Large intestine (tissue), 3 donors: Measurements from ENCODE around the gene PRPF38A. TPM values are rescaled to one million over a fixed set of nuclear protein-coding genes. Genes with fewer than 3 reads are reported as not detected.

Source experiments
- DNase-seq, 2 donors: peaks; one replicate each; pipeline versions ENCODE4 v3.0.0 to v3.0.0-alpha.2; 2013
- H3K27ac ChIP-seq: one replicate; pipeline ENCODE4 v1.5.1; 2013; ENCODE audit warnings: low read length
- H3K27me3 ChIP-seq: 2 replicates; pipeline ENCODE4 v1.6.1; 2013; ENCODE audit warnings: low read length; ENCODE audit not compliant: control insufficient read depth, insufficient read depth
- H3K36me3 ChIP-seq: 2 replicates; pipeline ENCODE4 v1.6.1; 2013; ENCODE audit warnings: low read length; ENCODE audit not compliant: control insufficient read depth, insufficient read depth
- H3K4me1 ChIP-seq: one replicate; pipeline ENCODE4 v1.6.1; 2013; ENCODE audit warnings: low read length; ENCODE audit not compliant: control insufficient read depth, insufficient read depth
- H3K4me3 ChIP-seq: one replicate; pipeline ENCODE4 v1.5.1; 2013; ENCODE audit warnings: low read length
- H3K9me3 ChIP-seq: one replicate; pipeline ENCODE4 v1.6.1; 2013; ENCODE audit warnings: mild to moderate bottlenecking, low read depth, low read length, moderate library complexity; ENCODE audit not compliant: control insufficient read depth
- WGBS: methylation state at CpG from one replicate; pipeline ENCODE4 v1.1.5; 2013; ENCODE audit warnings: low lambda C conversion rate; ENCODE audit not compliant: insufficient coverage; 5-methylcytosine and 5-hydroxymethylcytosine counted together
- polyA plus RNA-seq: library from polyadenylated mRNA; unstranded; fragments of 120-200 nt; gene quantifications from one replicate; pipeline ENCODE4 v1.2.1, GENCODE V29; 2013

PRPF38A gene
- polyA plus RNA-seq, 1 donor: 51.0 TPM

GRCh38 chr1:52454779-52455178 lies 50.4 kb downstream of the PRPF38A start:
- Histone ChIP-seq H3K4me1 (no peaks in the 10 kb centered on the region), H3K36me3 (peaks cover 24% of the 10 kb centered on the region), H3K27me3 (no peaks in the 10 kb centered on the region), H3K9me3 (no peaks in the 10 kb centered on the region), H3K27ac (no peak overlapping the region), H3K4me3 (no peak overlapping the region)
- WGBS: 100% methylated on average over 1 of the region's 2 CpGs
- DNase-seq: no peak

GRCh38 chr1:52455686-52456085 lies 51.3 kb downstream of the PRPF38A start:
- H3K4me1 ChIP-seq: no peaks in the 10 kb centered on the region
- H3K36me3 ChIP-seq: peaks cover 23% of the 10 kb centered on the region
- H3K27me3 ChIP-seq: no peaks in the 10 kb centered on the region
- H3K9me3 ChIP-seq: no peaks in the 10 kb centered on the region
- DNase-seq: no peak
- no peak overlapping the region for H3K4me3 ChIP-seq
- 100% methylated on average over 1 of the region's 2 CpGs for WGBS
- no peak overlapping the region for H3K27ac ChIP-seq

- no peak for DNase-seq
- H3K36me3 ChIP-seq: peaks cover 12% of the 10 kb centered on the region
- WGBS: 91% methylated on average over 1 of the region's 1 CpG
- no peaks in the 10 kb centered on the region for H3K4me1 ChIP-seq
- no peaks in the 10 kb centered on the region for H3K9me3 ChIP-seq
- H3K27me3 ChIP-seq: no peaks in the 10 kb centered on the region
- H3K27ac ChIP-seq: no peak overlapping the region
- H3K4me3 ChIP-seq: no peak overlapping the region
These were observed 56.3 kb downstream of the PRPF38A start for GRCh38 chr1:52460694-52461093.

GRCh38 chr1:52461821-52462220 lies 57.4 kb downstream of the PRPF38A start:
- peaks cover 9% of the 10 kb centered on the region for H3K36me3 ChIP-seq
- DNase-seq: no peak
- H3K9me3 ChIP-seq: no peaks in the 10 kb centered on the region
- H3K27me3 ChIP-seq: no peaks in the 10 kb centered on the region
- H3K4me1 ChIP-seq: no peaks in the 10 kb centered on the region
- whole genome bisulfite sequencing: no CpG with 5 or more reads among the region's 1 CpG
- H3K4me3 ChIP-seq: no peak overlapping the region
- H3K27ac ChIP-seq: no peak overlapping the region

GRCh38 chr1:52463891-52464290 lies 59.5 kb downstream of the PRPF38A start:
- Histone ChIP-seq H3K36me3 (peaks cover 6% of the 10 kb centered on the region), H3K4me1 (no peaks in the 10 kb centered on the region), H3K9me3 (no peaks in the 10 kb centered on the region), H3K27ac (no peak overlapping the region), H3K27me3 (no peaks in the 10 kb centered on the region), H3K4me3 (no peak overlapping the region)
- 100% methylated on average over 2 of the region's 5 CpGs for WGBS
- DNase-seq: no peak

GRCh38 chr1:52469108-52469507 lies 64.7 kb downstream of the PRPF38A start:
- Histone ChIP-seq H3K36me3 (peaks cover 12% of the 10 kb centered on the region), H3K4me3 (no peak overlapping the region), H3K27me3 (no peaks in the 10 kb centered on the region), H3K9me3 (no peaks in the 10 kb centered on the region), H3K4me1 (no peaks in the 10 kb centered on the region), H3K27ac (no peak overlapping the region)
- no peak for DNase-seq
- WGBS: 100% methylated on average over 2 of the region's 2 CpGs

Other genes with a start within 250 kb of the PRPF38A start
- gene CC2D1B, start 38.4 kb upstream of the PRPF38A start, polyA plus RNA-seq: 24.2 TPM
- 4.2 TPM for gene ORC1, start 179 bp upstream of the PRPF38A start, polyA plus RNA-seq
- gene TUT4, start 148.5 kb downstream of the PRPF38A start, polyA plus RNA-seq: 68.7 TPM
- 38.6 TPM for gene GPX7, start 197.8 kb downstream of the PRPF38A start, polyA plus RNA-seq
- gene SHISAL2A, start 228.6 kb downstream of the PRPF38A start, polyA plus RNA-seq: 0.58 TPM